ENCODE data around the gene OXA1L.
A peak's percentile ranks its signal among the peaks of the same experiment; 100 is the strongest.

- TF ChIP-seq CTCF (conservative IDR thresholded peaks at IDR 0.05; ENCODE audit: low read depth in 2 of 2) (peak; percentile 15 to 44; a peak in 3 of 4 replicates), REST (IDR thresholded peaks at IDR 0.05; ENCODE audit: unreplicated experiment) (no peak), EZH2phosphoT487 (IDR thresholded peaks at IDR 0.05; ENCODE audit: unreplicated experiment) (no peak), POLR2AphosphoS5 (IDR thresholded peaks at IDR 0.05; ENCODE audit: low read depth) (no peak), EZH2 (IDR thresholded peaks at IDR 0.05; ENCODE audit: low read depth, unreplicated experiment) (no peak), JUNB (IDR thresholded peaks at IDR 0.05; ENCODE audit: unreplicated experiment) (no peak), CREB1 (CRISPR knock-in tag; IDR thresholded peaks at IDR 0.05; ENCODE audit: low read depth) (no peak), NANOG (IDR thresholded peaks at IDR 0.05; ENCODE audit: borderline replicate concordance) (no peak)
Measured at GRCh38 chr14:22812744-22813143, 46.3 kb downstream of the OXA1L start.
